MM.1S (cell line): ENCODE data around the gene ZNF808.

Source experiments
- DNase-seq: peaks from one replicate; pipeline ENCODE4 v3.0.0-alpha.2; 2015
- H2AFZ ChIP-seq: fragments of 300-600 bp; sonication (generic); 2 replicates; pipeline ENCODE4 v1.6.0; 2016; ENCODE audit warnings: antibody characterized with exemption, low read length
- H3F3A ChIP-seq: fragments of 300-600 bp; sonication (generic); 2 replicates; pipeline ENCODE4 v1.6.1; 2016; ENCODE audit warnings: mild to moderate bottlenecking, antibody characterized with exemption, low read length, moderate library complexity, mixed read lengths; ENCODE audit not compliant: insufficient read depth
- H3K27ac ChIP-seq: fragments of 300-600 bp; sonication (generic); 2 replicates; pipeline ENCODE4 v1.5.1; 2016; ENCODE audit warnings: mild to moderate bottlenecking, low read length
- H3K27me3 ChIP-seq: fragments of 300-600 bp; sonication (generic); replicated peaks from 2 replicates; pipeline ENCODE4 v1.6.0; 2016; ENCODE audit warnings: low read length; ENCODE audit not compliant: insufficient read depth
- H3K36me3 ChIP-seq: fragments of 300-600 bp; sonication (generic); replicated peaks from 2 replicates; pipeline ENCODE4 v1.6.1; 2016; ENCODE audit warnings: mild to moderate bottlenecking, low read length, mixed read lengths; ENCODE audit not compliant: insufficient read depth
- H3K4me1 ChIP-seq: fragments of 300-600 bp; sonication (generic); 2 replicates; pipeline ENCODE4 v1.6.1; 2016; ENCODE audit warnings: low read length, mixed read lengths
- H3K4me2 ChIP-seq: fragments of 300-600 bp; sonication (generic); 2 replicates; pipeline ENCODE4 v1.6.0; 2016; ENCODE audit warnings: low read depth, low read length
- H3K4me3 ChIP-seq: fragments of 300-600 bp; sonication (generic); 2 replicates; pipeline ENCODE4 v1.5.1; 2016; ENCODE audit warnings: low read length, mixed read lengths
- H3K79me2 ChIP-seq: fragments of 300-600 bp; sonication (generic); 2 replicates; pipeline ENCODE4 v1.6.1; 2016; ENCODE audit warnings: mixed run types, low read length, mixed read lengths
- H3K9ac ChIP-seq: fragments of 300-600 bp; sonication (generic); 2 replicates; pipeline ENCODE4 v1.6.1; 2016; ENCODE audit warnings: low read length, mixed read lengths
- H3K9me2 ChIP-seq: fragments of 300-600 bp; sonication (generic); replicated peaks from 2 replicates; pipeline ENCODE4 v1.6.1; 2016; ENCODE audit warnings: mild to moderate bottlenecking, low read length, mixed read lengths; ENCODE audit not compliant: insufficient read depth
- H3K9me3 ChIP-seq: fragments of 300-600 bp; sonication (generic); replicated peaks from 2 replicates; pipeline ENCODE4 v1.6.1; 2016; ENCODE audit warnings: mild to moderate bottlenecking, low read length, mixed read lengths; ENCODE audit not compliant: insufficient read depth
- H4K20me1 ChIP-seq: fragments of 300-600 bp; sonication (generic); 2 replicates; pipeline ENCODE4 v1.6.1; 2016; ENCODE audit warnings: mild to moderate bottlenecking, low read length, moderate library complexity, mixed read lengths; ENCODE audit not compliant: insufficient read depth
- CTCF ChIP-seq: fragments of 300-600 bp; sonication (generic); IDR thresholded peaks from 2 replicates; pipeline ENCODE4 v1.5.1; 2016; ENCODE audit warnings: antibody characterized with exemption, low read length, mixed read lengths
- EZH2 ChIP-seq: fragments of 300-600 bp; sonication (generic); optimal IDR thresholded peaks from 2 replicates; pipeline ENCODE3; 2017; ENCODE audit warnings: low read depth, mild to moderate bottlenecking, antibody characterized with exemption, low read length, mixed read lengths
- EZH2phosphoT487 ChIP-seq: fragments of 300-600 bp; sonication (generic); IDR thresholded peaks from 2 replicates; pipeline ENCODE4 v1.6.1; 2018; ENCODE audit warnings: antibody characterized with exemption, low read length

Gene ZNF808

GRCh38 chr19:52602941-52603340 is 75.5 kb downstream of the ZNF808 start:
- Histone ChIP-seq H3K4me1 (no peaks in the 10 kb centered on the region), H3K27me3 (no peaks in the 10 kb centered on the region), H3K27ac (no peak overlapping the region), H3K79me2 (no peaks in the 10 kb centered on the region), H3K9me3 (no peaks in the 10 kb centered on the region), H3K4me2 (no peak overlapping the region), H3K9ac (no peak overlapping the region), H3F3A (no peaks in the 10 kb centered on the region), H3K9me2 (no peaks in the 10 kb centered on the region), H3K4me3 (no peak overlapping the region), H4K20me1 (no peaks in the 10 kb centered on the region), H2AFZ (no peak overlapping the region), H3K36me3 (no peaks in the 10 kb centered on the region)
- DNase-seq, result no peak
- TF ChIP-seq EZH2 (no peak), EZH2phosphoT487 (no peak), CTCF (no peak)

GRCh38 chr19:52603558-52604207 is 76.2 kb downstream of the ZNF808 start:
- Histone ChIP-seq H2AFZ (no peak overlapping the region), H4K20me1 (no peaks in the 10 kb centered on the region), H3K9me2 (no peaks in the 10 kb centered on the region), H3K27me3 (no peaks in the 10 kb centered on the region), H3K79me2 (no peaks in the 10 kb centered on the region), H3K9ac (no peak overlapping the region), H3K4me3 (no peak overlapping the region), H3K4me1 (no peaks in the 10 kb centered on the region), H3K4me2 (no peak overlapping the region), H3K27ac (no peak overlapping the region), H3K9me3 (no peaks in the 10 kb centered on the region), H3F3A (no peaks in the 10 kb centered on the region), H3K36me3 (no peaks in the 10 kb centered on the region)
- no peak for TF ChIP-seq EZH2phosphoT487
- no peak for TF ChIP-seq EZH2
- no peak for TF ChIP-seq CTCF
- DNase-seq, result no peak
